ENCODE data around the gene HGS. TPM values are rescaled to one million over a fixed set of nuclear protein-coding genes. Genes with fewer than 3 reads are reported as not detected.

Gene HGS
- total and polyA plus RNA-seq, 2 of the 4 experiments (the other 2 are of a cell fraction), result 52.5 to 137 TPM

DNA sequence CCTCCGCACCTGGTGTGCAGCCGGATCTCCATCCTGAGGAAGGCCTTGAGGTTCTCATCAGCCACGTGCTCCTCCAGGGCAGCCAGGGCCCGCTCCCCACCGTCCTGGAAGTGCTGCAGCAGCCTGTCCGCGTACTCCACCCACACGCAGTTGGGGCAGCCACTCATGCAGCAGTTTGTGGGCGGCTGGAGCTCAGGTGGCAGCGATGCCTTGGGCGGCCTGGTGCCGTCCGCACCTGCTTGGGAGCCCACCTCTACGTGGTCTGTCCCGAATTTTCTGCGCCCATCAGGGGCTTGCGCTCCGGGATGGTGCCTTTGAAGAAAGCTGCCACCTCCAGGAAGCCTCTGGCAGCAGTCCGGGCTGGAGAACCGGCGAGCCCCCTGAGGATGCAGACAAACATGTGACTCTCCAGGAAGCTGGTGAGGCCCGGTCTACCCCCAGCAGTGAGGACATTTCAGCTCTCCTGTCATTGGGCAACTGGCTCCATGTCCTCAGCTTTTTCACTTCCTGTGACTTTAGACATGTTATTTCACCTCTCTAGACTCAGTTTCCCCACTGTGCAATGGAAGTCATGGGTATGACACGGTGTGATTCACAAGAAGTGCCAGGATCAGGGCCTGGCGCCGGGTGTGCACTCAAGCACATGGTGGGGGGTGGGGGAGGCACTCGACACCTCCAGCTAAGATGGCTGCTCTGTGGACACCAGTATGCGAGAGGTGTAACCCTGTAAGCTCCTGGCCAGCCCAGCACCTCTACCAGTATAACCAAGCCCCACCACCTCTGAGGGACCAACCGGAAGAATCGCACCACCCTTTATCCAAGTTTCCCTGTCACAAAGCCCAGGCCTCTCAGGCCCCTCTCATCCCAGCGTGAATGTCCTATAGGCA, 18.4 kb upstream of the HGS start:
- peak overlapping the region; percentile 79 for H3K27ac ChIP-seq (ENCODE audit: insufficient read depth, low read length)
- H3K36me3 ChIP-seq (ENCODE audit: control insufficient read depth, insufficient read depth, low read length), result peaks cover 23% of the 10 kb centered on the region
- no peaks in the 10 kb centered on the region for H3K9me3 ChIP-seq (ENCODE audit: control insufficient read depth, insufficient read depth, low read length)
- H4K8ac ChIP-seq (ENCODE audit: low read depth in 2 of 2, low read length in 2 of 2), result peak overlapping the region; percentile 96 to 100
- H4K91ac ChIP-seq (ENCODE audit: insufficient read depth, low read depth, low read length), result peak overlapping the region; percentile 89
- peaks cover 2% of the 10 kb centered on the region; the same call in 1 of the 2 replicates for H4K20me1 ChIP-seq (ENCODE audit: insufficient read depth, low read length)
- peak overlapping the region; percentile 96 for H2AFZ ChIP-seq (replicated peaks; ENCODE audit: low read length, poor library complexity)
- CTCF ChIA-PET, result no interaction called here
- DNase-seq, result peak; percentile 6
- in situ Hi-C loops (cut with MboI; ENCODE audit: low sequenced_read_pairs) (no loop called here), dilution Hi-C loops (cut with HindIII; ENCODE audit: low sequenced_read_pairs, unreplicated experiment) (no loop called here), intact Hi-C loops (cut with micrococcal nuclease) (loop anchor here (1.0 kb wide), 1 partner anchor 28 kb away; the partner anchor contains the start of genes NPLOC4 and TSPAN10)
- 73% methylated on average over 22 of the region's 30 CpGs; no CpG with 5 or more reads in 1 of the 2 experiments for WGBS, 2 experiments (ENCODE audit: extremely low coverage in 2 of 2, insufficient read length in 1 of 2)
- ATAC-seq (ENCODE audit: low read depth), result peak; percentile 24
- H2AK9ac ChIP-seq (replicated peaks; ENCODE audit: low read depth, low read length, poor library complexity), result peak overlapping the region; percentile 98
- no peaks in the 10 kb centered on the region for H3K27me3 ChIP-seq (ENCODE audit: control insufficient read depth, insufficient read depth, low read length)
- BruUV-seq (replicated peaks), result TSS peak; percentile 52
- H3K14ac ChIP-seq (replicated peaks; ENCODE audit: low read depth, low read length), result peak overlapping the region; percentile 91
- peak overlapping the region; percentile 61 for H3K56ac ChIP-seq (ENCODE audit: extremely low read depth, insufficient read depth, low read length)
- peak overlapping the region; percentile 90 for H3K4me2 ChIP-seq (ENCODE audit: low read depth, low read length)
- H3K9ac ChIP-seq (ENCODE audit: low read depth, low read length), result peak overlapping the region; percentile 84
- POLR2A ChIA-PET (ENCODE audit: unreplicated experiment), result no interaction called here
- peaks cover 10% of the 10 kb centered on the region for H3K4me1 ChIP-seq (ENCODE audit: control insufficient read depth, insufficient read depth, low read length)
- no peak overlapping the region; the same call in 1 of the 2 replicates for H3K18ac ChIP-seq (ENCODE audit: low read depth, low read length)
- peaks cover 19% of the 10 kb centered on the region for H3K9me1 ChIP-seq (ENCODE audit: insufficient read depth, low read length)
- peak overlapping the region; percentile 43 for H2BK5ac ChIP-seq (ENCODE audit: low read depth, low read length, poor library complexity, severe bottlenecking)
- peak overlapping the region; percentile 87 for H3K23ac ChIP-seq (ENCODE audit: low read depth, low read length)
- H2BK15ac ChIP-seq (ENCODE audit: low read depth, low read length), result no peak overlapping the region
- H2BK120ac ChIP-seq (ENCODE audit: low read depth, low read length), result no peak overlapping the region; the same call in 1 of the 2 replicates
- H3K4ac ChIP-seq (ENCODE audit: low read depth, low read length), result peak overlapping the region; percentile 91
- H2BK20ac ChIP-seq (ENCODE audit: low read depth, low read length), result no peak overlapping the region
- H3K4me3 ChIP-seq (ENCODE audit: insufficient read depth, low read depth, low read length), result peak overlapping the region; percentile 75
- no peak for TF ChIP-seq MAFK (IDR thresholded peaks at IDR 0.05; ENCODE audit: low read depth, low read length)
- no peak for TF ChIP-seq RAD21 (IDR thresholded peaks at IDR 0.05; ENCODE audit: low read length)
- no peak for TF ChIP-seq BHLHE40 (IDR thresholded peaks at IDR 0.05; ENCODE audit: low read depth, low read length)
- TF ChIP-seq, protein P1, sequence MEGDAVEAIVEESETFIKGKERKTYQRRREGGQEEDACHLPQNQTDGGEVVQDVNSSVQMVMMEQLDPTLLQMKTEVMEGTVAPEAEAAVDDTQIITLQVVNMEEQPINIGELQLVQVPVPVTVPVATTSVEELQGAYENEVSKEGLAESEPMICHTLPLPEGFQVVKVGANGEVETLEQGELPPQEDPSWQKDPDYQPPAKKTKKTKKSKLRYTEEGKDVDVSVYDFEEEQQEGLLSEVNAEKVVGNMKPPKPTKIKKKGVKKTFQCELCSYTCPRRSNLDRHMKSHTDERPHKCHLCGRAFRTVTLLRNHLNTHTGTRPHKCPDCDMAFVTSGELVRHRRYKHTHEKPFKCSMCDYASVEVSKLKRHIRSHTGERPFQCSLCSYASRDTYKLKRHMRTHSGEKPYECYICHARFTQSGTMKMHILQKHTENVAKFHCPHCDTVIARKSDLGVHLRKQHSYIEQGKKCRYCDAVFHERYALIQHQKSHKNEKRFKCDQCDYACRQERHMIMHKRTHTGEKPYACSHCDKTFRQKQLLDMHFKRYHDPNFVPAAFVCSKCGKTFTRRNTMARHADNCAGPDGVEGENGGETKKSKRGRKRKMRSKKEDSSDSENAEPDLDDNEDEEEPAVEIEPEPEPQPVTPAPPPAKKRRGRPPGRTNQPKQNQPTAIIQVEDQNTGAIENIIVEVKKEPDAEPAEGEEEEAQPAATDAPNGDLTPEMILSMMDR (conservative IDR thresholded peaks at IDR 0.05; ENCODE audit: low read depth, low read length), result no peak
- no peak for TF ChIP-seq CHD1 (IDR thresholded peaks at IDR 0.05; ENCODE audit: low read depth, low read length)
- TF ChIP-seq, protein P2, sequence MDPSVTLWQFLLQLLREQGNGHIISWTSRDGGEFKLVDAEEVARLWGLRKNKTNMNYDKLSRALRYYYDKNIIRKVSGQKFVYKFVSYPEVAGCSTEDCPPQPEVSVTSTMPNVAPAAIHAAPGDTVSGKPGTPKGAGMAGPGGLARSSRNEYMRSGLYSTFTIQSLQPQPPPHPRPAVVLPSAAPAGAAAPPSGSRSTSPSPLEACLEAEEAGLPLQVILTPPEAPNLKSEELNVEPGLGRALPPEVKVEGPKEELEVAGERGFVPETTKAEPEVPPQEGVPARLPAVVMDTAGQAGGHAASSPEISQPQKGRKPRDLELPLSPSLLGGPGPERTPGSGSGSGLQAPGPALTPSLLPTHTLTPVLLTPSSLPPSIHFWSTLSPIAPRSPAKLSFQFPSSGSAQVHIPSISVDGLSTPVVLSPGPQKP (IDR thresholded peaks at IDR 0.05; ENCODE audit: borderline replicate concordance, low read depth, low read length), result no peak
- H2AK5ac ChIP-seq (ENCODE audit: low read depth, low read length), result peak overlapping the region; percentile 98
- H3K79me1 ChIP-seq (ENCODE audit: low read depth in 1 of 2, low read length in 2 of 2), result peaks cover 29 to 48% of the 10 kb centered on the region in 2 experiments
- H4K5ac ChIP-seq (ENCODE audit: low read depth, low read length), result peak overlapping the region; percentile 66
